GM12892 (cell line): ENCODE data around the gene CACNG4.

Experiments used
- POLR2A ChIP-seq: IDR thresholded peaks from 2 replicates; pipeline ENCODE4 v1.6.1; 2011; ENCODE audit warnings: low read depth, low read length, control low read depth
- POLR2AphosphoS5 ChIP-seq: IDR thresholded peaks from 2 replicates; pipeline ENCODE4 v1.6.1; 2011; ENCODE audit warnings: low read depth, low read length, control low read depth

DNA sequence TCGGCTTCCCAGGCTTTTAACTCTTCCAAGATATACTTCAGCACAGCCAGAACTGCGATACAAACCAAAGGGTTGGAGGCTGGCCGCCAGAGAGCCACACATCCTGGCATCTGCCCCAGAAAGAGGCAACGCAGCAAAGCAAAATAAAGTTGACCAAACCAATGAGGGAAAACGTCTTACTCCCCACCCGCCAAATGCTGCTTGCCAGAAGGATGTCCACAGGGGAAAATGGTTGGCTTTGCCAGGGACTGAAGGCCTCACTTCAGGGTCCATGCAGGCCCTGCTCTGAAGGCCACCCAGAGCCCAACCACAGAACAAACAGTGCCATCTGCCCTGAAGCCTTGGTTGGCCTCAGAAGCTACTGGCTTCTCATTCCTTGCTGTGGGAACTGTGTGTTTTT is 94.9 kb downstream of the CACNG4 start:
- TF ChIP-seq POLR2AphosphoS5 (no peak), POLR2A (no peak)
